ENCODE measurements around the gene TNNT2.

Gene TNNT2

DNA sequence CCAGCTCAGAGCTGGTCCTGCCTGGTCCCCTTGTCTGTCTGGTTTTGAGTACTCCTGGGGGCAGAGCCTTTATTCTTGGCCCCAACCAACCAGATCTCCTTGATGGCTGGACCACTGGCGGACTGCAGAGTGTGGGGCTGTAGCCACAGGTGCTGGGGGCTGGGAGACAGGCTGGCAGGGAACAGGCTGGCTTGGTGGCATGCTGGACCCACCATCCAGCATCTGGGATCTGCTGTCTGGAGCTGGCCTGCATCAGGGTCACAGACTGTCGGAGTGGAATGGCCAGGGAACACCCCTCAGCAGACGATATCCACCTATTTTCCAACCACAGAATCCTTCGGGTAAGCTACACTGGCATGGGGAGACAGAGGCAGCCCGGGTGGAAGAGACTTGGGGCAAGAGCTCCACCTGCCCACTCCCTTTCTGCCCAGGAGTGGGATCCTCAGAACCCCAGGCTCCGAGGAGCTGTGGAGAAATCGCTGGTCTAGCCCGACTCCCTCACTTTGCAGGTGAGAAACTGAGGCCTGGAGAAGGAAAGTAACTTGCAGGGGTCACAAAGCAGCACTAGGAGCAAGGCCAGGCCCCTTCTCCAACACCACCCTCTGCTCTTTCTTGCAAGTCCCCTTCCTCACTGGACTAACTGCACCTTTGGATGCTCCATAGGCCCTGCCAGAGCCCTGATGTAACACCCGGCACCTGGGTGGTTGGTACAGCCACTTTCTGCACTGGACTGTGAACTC is 40.6 kb downstream of the TNNT2 start:
- no peak overlapping the region for H3K4me3 ChIP-seq (ENCODE audit: low read depth, low read length)

DNA sequence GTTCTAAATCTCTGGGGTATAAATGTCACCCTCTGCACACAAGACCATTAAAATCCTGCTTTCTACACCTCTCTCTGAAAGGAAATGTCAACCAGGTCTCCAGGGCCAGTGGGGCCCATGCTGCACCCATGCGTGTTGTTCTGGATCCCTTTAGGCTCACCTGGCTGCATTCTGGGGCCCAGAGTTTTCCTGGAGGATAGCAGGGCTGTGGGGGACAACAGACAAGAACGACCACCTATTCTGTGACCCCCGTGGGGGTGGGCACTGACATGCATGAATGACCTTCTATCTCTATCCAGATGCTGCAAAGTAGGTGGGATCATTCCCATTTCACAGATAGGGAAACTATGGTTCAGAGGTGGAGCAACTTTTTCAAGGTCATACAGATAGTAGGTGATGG is 41.6 kb downstream of the TNNT2 start:
- no peak overlapping the region for H3K4me3 ChIP-seq (ENCODE audit: low read depth, low read length)

DNA sequence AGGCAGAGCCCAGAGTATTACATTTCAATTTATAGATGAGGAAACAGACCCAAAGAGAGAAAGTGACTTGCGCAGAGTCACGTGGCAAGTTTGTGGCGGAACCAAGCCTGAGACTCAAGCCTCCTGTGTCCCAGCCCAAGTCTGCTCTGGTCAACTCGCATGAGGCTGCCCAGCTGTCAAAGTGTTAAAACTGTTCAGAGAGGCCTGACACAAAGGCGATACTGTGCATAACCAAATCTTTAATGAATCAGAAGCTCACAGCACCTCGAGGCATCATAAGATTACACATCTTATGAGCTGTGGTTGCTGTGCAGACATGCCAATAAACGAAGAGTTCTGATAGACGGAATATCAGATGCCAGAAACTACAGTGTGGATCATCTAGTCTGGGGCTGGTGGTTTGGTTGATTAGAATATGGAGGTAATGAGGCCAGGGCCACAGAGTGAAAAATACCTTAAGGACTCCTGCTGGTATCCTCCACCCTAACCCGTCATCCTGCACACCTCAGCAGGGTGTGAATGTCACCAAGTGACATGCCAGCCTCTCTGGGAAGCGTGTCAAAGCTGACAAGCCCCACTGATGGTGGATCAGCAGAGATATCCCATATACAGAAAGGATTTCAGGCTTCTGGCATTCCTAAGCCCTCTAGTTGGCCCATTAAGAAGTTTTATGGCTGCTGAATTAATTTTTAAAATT is 42.2 kb downstream of the TNNT2 start:
- no peak overlapping the region for H3K4me3 ChIP-seq (ENCODE audit: low read depth, low read length)

GRCh38 chr1:201334325-201335173 is 42.9 kb downstream of the TNNT2 start:
- no peak overlapping the region for H3K4me3 ChIP-seq (ENCODE audit: low read depth, low read length)

GRCh38 chr1:201332616-201333335 is 44.7 kb downstream of the TNNT2 start:
- no peak overlapping the region for H3K4me3 ChIP-seq (ENCODE audit: low read depth, low read length)

- no peak overlapping the region for H3K4me3 ChIP-seq (ENCODE audit: low read depth, low read length)
These were observed 45.5 kb downstream of the TNNT2 start for GRCh38 chr1:201332021-201332420.

DNA sequence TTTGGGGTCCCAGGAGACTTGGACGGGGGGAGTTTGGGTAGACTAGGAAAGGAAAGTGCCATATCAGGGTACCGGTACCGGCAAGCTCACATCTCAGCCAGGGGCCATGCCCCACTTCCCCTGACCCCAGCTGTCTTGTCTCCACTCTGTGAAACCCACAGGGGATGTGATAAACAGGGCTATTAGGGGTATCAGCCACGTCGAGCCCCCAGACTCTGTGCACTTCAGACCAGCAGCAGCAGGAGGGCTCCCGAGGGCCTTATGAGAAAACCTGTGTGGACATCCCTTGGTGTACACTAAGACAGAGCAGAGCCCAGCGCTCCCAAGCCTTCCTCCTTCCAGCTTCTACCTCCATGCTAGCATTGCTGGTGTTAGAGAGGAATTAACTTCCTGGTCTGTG is 46.3 kb downstream of the TNNT2 start:
- no peak overlapping the region for H3K4me3 ChIP-seq (ENCODE audit: low read depth, low read length)

- H3K4me3 ChIP-seq (ENCODE audit: low read depth, low read length), result no peak overlapping the region
These were observed 46.9 kb downstream of the TNNT2 start for GRCh38 chr1:201330541-201330940.

DNA sequence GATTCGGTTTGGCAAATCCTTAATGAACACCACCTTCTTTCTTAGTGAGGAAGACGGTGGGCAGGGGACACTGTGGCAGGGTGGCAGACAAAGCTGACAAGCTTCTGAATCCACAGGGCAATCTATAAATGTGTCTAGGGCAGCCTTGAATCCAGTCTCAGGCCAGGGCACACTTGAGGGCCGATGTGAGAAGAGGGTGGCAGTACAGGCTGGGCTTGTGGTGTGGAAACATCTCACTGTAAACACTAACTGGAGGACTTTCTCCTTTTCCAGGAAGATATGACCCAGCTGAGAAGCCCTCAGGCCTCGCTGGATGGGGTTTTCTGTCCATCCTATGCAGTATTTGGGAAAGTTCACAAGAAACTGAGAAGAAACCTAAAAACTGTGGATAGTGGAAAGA is 47.7 kb downstream of the TNNT2 start:
- no peak overlapping the region for H3K4me3 ChIP-seq (ENCODE audit: low read depth, low read length)

DNA sequence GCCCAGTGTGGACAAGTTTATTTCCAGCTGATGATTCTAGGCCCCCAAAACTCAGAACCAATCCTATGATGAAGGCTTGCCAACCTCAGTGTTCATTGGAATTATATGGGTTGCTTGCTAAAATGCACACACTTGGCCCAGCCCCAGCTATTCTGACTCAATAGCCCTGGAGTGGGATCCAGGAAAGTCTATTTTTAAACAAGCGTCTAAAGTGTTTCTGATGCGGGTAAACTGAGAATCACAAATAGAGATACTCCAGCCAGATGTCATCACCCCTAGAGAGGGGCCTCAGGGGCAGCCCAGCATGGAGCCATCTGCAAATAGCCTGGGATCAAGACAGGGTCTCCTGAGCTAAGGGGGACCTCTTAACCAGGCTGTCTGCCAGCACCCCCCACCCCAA is 48.2 kb downstream of the TNNT2 start:
- H3K4me3 ChIP-seq (ENCODE audit: low read depth, low read length), result no peak overlapping the region

- no peak overlapping the region for H3K4me3 ChIP-seq (ENCODE audit: low read depth, low read length)
These were observed 48.9 kb downstream of the TNNT2 start for GRCh38 chr1:201328576-201328975.

DNA sequence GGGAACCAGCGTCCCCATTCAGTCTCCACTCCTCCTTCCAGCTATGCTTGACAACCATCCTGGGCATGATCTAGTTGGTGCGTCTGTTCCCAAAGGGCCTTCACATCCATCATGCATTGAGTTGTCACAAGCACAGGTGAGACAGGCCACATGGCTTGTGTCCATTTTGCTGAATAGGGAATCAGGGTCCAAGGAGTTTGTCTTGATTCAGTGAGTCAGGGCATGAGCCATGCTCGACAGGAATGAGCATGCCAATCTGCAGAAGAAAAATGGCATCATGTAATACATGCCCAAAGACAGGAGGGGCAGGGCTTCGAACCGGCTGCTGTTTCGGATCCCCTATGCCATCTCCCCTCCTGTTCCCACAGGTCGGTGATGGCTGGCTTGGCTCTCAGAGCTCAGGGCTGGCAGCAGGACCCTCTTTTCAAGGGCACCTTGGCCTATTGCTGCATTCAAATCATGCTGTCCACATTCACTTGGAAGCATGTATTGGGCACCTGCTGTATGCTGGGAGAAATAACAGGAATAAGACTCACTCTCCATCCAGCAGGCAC is 49.7 kb downstream of the TNNT2 start:
- no peak overlapping the region for H3K4me3 ChIP-seq (ENCODE audit: low read depth, low read length)

GRCh38 chr1:201326710-201327109 is 50.8 kb downstream of the TNNT2 start:
- H3K4me3 ChIP-seq (ENCODE audit: low read depth, low read length), result no peak overlapping the region

GRCh38 chr1:201325678-201326060 is 51.8 kb downstream of the TNNT2 start:
- no peak overlapping the region for H3K4me3 ChIP-seq (ENCODE audit: low read depth, low read length)

DNA sequence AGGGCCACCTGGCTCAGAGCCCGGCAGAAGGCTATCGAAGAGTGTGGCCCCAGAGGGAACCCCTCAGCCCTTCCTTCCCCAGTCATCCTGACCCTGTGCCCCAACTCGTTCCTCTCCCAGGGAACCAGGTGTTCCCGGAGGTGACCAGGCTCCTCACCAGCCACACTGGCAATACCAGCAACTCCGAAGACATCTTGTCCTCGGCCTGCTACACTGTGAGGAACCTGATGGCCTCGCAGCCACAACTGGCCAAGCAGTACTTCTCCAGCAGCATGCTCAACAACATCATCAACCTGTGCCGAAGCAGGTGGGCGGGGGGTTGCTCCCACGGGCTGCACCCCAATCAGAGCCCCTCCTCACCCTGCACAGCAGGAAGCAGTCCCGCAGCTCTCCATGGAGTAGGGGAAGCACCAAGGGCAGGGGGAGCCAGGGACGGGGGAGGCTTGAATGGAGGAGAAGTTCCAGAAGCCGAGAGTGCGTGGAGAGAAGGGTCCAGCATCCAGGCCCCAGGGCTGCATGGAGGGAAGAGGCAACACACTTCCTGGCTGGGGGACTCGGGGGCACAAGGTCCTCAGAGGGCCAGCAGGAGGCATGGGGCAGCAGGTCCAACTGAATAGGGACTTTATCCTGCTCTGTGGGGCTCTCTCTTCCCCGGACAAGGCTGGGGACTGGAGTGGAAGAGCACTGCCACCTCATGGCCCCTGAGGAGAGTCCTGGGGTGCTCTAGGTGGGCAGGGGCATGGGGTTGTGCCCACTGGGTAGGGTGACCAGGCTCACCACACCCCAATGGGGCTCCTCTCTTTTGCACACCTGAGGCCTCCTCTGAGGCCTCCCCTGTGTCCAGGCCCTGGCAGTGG is 52.4 kb downstream of the TNNT2 start:
- H3K4me3 ChIP-seq (ENCODE audit: low read depth, low read length), result no peak overlapping the region

DNA sequence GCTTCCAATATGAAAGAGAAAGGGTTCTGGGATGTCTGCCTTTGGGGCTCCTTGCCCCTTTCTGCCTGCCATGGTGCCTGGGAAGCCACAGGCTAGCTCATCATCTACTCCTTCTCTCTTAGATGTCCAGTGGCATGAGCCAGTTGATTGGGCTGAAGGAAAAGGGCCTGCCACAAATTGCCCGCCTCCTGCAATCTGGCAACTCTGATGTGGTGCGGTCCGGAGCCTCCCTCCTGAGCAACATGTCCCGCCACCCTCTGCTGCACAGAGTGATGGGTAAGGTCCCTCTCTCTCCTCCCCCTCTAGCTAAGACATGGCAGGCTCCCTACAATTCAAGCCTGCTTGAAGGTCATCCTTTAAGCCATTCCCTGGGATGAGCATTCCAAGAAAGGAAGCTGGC is 53.2 kb downstream of the TNNT2 start:
- no peak overlapping the region for H3K4me3 ChIP-seq (ENCODE audit: low read depth, low read length)

DNA sequence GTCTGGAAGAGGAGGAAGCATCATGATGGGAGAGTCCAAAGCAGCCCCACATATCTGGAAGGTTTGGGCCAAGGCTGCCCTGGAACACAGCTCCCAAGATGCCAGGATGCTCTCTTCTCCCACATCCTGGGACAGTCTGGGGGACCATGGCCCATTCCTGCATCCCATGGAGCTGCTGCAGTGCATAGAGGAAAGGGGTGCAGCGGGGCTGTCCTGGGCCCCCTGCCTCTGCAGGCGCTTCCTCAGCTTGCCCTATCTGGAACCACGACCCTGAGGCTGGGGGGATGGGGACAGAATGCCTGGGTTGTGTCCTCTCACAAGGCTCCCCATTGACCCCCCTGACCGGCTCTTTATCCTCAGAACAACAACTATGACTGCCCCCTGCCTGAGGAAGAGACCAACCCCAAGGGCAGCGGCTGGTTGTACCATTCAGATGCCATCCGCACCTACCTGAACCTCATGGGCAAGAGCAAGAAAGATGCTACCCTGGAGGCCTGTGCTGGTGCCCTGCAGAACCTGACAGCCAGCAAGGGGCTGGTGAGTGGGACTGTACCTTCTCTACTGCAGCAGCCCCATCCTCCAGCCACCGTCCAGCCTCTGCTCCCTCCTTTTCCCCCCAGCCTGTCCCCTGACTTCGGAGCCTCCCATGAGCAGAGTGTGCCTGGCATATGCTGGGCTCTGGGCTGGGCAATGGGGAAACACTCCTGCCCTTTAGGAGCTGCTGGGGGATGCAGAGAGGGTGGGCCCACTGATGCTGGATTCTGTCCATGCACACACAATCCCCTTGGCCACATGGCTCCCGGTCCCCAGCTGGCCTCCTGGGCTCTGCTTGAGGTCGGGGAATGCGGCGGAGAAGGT is 54.6 kb downstream of the TNNT2 start:
- no peak overlapping the region for H3K4me3 ChIP-seq (ENCODE audit: low read depth, low read length)

DNA sequence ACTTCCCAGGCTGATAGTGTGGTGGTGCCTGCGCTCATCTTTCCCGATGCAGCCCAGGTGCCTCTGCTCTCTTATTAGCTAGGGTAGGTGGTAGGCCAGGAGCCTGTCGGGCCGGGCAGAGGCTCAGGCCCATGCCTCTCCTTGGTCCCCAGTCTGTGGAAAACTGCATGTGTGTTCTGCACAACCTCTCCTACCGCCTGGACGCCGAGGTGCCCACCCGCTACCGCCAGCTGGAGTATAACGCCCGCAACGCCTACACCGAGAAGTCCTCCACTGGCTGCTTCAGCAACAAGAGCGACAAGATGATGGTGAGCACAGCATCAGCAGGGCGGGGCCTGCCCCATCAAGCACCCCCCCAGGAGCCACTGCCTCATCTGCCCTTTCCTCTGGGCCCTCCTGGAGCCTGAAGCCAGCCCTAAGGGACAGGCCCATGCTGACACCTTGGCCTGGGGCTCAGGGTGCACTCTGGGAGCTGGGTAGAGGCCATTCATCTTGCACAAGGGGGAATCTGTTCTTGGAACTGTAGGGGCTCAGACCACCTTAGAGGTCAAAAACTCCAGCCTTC is 55.6 kb downstream of the TNNT2 start:
- H3K4me3 ChIP-seq (ENCODE audit: low read depth, low read length), result no peak overlapping the region
